Left lobe of liver (tissue), 2 donors: ENCODE measurements around the gene MICAL3. TPM values are rescaled to one million over a fixed set of nuclear protein-coding genes. Genes with fewer than 3 reads are reported as not detected.
"Not testable (repeated sequence)": the region's sequence is repeated elsewhere in the genome, so short reads cannot be mapped to it uniquely, and the experiment has no call there.

ENCODE experiments used
- ATAC-seq: fragments of 200-7000 bp; cut with Tn5 transposase; one replicate; pipeline ENCODE4 v1.9.1; 2020; ENCODE audit warnings: mild to moderate bottlenecking, moderate library complexity
- DNase-seq: peaks from one replicate; pipeline ENCODE4 v3.0.0-alpha.2; 2020; ENCODE audit warnings: low spot score
- total RNA-seq: library from RNA; stranded (reverse); gene quantifications from one replicate; pipeline ENCODE4 v1.2.1, GENCODE V29; 2021
- donor health status: DM: no; HTN: no; CAD: no; lungs with moderate emphysema.
- donor health status: DM: no; HTN: yes; CAD: no.

MICAL3 gene
- total RNA-seq, 1 donor from 2014 or later, result 75.3 TPM

DNA sequence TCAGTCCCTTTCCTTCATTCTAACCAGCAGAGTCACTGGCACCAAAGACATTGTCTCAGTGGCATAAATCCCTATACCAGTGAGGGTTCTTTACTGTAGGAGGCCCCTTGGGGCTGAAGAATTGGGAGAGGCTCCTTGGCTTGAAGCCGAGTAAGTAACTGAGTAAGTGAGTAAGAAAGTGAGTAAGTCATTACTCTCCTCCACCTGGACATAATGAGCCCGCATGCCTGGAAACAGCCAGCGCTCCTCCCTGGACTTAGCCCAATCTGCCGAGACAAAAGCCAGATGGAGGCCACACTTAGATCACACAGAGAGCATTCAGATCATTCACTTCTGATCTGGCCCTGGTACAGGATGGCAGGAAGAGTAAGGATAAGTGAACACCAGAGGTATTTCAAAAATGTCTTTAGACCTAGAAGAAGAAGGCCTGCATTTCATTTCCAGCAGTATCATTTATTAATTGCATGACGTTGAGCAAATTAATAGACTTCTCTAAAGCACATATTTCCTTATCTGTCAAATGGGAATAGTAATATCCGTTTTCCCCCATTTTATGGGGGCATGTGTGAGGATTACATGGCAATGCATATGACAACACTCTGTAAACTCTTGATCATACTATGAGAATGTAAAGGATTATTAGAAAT is 8.2 kb upstream of the MICAL3 start:
- no peak for DNase-seq

GRCh38 chr22:18031695-18032454 is 7.5 kb upstream of the MICAL3 start:
- DNase-seq (no peak), ATAC-seq (no peak)

More for the DNA sequence above, 8.2 kb upstream of the MICAL3 start:
- no peak for ATAC-seq

- no peak for DNase-seq
- no peak for ATAC-seq
These were observed 5.4 kb upstream of the MICAL3 start for GRCh38 chr22:18029686-18030267.

DNA sequence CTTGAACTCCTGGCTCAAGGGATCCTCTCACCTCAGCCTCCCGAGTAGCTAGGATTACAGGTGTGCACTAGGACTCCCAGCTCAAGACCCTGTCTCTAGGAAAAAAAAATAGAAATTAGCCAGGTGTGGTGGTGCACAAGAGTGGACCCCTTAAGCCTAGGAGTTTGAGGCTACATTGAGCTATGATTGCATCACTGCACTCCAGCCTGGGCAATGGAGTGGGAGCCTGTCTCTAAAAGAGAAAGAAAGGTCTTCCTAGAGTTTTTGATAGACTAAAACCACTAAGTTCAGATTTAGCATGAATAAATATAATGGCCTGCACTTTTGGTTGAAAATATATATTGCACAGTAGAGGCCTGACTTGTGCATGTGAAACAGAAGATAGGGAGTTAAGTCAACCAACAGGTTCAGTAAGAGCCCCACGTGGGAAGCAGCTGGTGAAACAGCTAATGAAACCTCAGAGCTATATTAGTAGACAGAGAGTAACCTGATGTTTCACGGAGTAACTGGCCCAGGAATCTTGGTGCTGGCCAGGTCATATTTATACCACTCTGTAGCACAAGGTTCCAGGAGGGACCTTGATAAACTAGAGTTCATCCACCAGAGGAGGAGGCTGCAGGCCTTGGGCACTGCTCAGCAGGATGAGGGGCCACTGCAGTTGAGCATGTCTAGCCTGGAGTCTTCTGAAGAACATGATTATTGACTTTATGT is 4.6 kb upstream of the MICAL3 start:
- no peak for ATAC-seq
- DNase-seq, result no peak

DNA sequence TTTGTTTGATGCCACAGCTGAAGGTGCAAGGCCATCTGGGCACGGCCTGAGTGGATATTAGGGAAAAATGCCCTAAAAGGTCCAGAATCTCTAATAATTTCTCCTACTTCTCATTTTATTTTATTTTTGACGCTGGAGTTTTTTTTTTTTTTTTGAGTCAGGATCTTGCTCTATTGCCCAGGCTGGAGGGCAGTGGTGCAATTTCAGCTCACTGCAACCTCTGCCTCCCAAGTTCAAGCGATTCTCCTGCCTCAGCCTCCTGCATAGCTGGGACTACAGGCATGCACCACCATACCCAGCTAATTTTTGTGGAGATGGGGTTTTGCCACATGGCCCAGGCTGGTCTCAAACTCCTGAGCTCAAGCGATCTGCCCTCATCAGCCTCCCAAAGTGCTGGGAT is 1.5 kb upstream of the MICAL3 start:
- not testable (repeated sequence) for ATAC-seq, DNase-seq

- ATAC-seq (no peak), DNase-seq (no peak)
These were observed 777 bp upstream of the MICAL3 start for GRCh38 chr22:18024956-18025720.

GRCh38 chr22:18023509-18024275 is 669 bp downstream of the MICAL3 start:
- ATAC-seq, result peak; percentile 92
- peak; percentile 80 for DNase-seq

DNA sequence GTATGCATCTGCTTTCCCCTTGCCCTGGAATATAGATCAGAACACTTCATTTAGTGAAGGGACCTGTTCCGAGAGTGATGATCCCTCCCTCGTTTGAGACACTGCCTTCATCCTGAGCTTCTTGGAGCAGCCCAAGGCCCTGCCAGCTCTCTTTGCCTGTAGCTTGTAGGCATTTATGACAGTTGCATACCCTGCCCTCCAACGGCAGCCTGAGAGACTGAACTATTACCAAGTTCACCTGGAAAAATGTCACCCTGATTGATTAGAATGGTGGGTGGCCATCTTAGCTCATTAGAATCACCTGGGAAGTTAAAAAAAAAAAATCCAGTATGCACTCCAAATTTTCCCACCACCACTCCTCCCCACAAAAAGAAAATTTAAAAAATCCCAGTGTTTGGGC is 1.5 kb downstream of the MICAL3 start:
- ATAC-seq (no peak), DNase-seq (no peak)

GRCh38 chr22:18021431-18021830 is 2.9 kb downstream of the MICAL3 start:
- no peak for DNase-seq
- ATAC-seq, result no peak

DNA sequence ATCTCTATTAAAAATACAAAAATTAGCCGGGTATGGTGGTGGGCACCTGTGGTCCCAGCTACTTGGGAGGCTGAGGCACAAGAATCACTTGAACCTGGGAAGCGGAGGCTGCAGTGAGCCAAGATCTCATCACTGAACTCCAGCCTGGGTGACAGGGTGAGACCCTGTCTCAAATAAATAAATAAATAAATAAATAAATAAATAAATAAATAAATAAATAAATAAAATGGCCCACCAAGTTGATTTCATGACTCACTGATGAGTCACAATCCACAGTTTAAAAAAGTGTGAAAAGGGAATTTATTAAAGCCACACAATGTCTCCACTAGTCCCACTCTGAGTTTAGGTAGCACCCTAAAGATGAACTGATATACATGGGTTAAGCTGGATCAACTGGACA is 3.6 kb downstream of the MICAL3 start:
- not testable (repeated sequence) for ATAC-seq, DNase-seq

DNA sequence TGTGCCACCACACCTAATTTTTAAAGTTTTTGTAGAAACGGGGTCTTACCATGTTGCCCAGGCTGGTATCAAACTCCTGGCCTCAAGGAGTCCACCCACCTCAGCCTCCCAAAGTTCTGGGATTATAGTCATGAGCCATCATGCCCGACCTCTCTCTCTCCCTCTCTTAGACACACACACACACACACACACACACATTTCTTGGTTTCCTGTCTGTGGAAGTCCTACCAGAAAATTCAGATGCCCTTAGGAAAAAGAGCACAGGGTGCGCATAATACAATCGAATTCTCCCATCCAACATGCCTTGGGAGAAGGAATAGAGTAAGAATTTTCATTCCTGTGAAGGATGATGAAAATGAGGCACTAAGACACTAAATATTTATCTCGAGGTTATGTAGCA is 10.4 kb downstream of the MICAL3 start:
- no peak for ATAC-seq

DNA sequence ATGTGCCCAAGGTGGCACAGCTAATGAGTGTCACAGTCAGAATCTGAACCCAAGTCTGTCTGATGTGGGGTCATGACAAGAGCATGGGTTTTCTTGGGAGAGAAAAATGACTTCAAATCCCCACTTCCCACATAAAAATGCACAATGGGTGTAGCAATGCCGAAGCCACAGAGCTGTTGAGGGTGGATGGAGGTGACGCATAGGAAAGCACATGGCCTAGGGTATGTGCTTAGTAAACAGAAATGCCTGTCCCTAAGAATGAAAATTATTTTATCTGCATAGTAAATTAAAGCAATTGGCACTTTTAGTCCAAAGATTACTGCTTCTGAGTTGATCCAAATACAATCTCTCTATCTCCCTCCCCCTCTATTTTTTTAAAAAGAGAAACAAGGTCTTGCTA is 10.9 kb downstream of the MICAL3 start:
- no peak for ATAC-seq
- no peak for DNase-seq

More for the DNA sequence above, 10.4 kb downstream of the MICAL3 start:
- DNase-seq, result no peak

GRCh38 chr22:18012531-18012930 is 11.8 kb downstream of the MICAL3 start:
- ATAC-seq, result no peak

DNA sequence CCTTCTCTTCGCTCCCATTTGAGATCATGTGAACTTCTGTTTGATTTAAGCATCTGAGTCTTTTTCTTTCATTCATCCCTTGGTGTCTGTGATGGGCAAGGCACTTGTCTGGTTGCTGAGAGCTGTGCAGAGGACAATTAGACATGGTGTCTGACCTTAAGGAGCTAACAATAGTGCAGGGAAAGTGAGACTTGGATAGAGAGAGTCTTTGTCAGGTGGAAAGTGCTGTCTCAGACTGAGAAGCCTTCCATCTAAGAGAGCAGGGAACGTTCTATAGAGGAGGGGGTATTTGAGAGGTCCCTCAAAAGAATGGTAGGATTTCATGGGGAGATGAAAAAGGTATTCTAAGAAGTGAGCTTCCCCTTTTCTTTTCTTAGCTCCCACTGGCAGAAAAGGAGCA is 14.1 kb downstream of the MICAL3 start:
- ATAC-seq (no peak), DNase-seq (no peak)

More at GRCh38 chr22:18012531-18012930, 11.8 kb downstream of the MICAL3 start:
- no peak for DNase-seq

DNA sequence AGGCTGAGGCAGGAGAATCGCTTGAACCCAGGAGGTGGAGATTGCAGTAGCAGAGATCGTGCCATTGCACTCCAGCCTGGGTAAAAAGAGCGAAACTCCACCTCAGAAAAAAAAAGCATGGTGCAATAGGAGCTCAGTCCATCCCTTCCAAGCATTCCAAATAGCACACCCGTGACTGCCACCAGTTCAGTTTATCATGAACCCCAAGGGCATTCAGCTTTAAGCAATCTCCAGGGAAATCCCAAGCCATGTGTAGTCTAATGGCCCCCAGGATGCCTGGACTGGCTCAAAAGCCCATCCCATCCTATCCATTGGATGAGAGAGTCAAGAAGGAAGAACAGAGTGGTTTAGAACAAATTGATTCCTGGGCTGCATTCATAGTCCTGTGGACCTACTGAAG is 16.2 kb downstream of the MICAL3 start:
- DNase-seq, result no peak

DNA sequence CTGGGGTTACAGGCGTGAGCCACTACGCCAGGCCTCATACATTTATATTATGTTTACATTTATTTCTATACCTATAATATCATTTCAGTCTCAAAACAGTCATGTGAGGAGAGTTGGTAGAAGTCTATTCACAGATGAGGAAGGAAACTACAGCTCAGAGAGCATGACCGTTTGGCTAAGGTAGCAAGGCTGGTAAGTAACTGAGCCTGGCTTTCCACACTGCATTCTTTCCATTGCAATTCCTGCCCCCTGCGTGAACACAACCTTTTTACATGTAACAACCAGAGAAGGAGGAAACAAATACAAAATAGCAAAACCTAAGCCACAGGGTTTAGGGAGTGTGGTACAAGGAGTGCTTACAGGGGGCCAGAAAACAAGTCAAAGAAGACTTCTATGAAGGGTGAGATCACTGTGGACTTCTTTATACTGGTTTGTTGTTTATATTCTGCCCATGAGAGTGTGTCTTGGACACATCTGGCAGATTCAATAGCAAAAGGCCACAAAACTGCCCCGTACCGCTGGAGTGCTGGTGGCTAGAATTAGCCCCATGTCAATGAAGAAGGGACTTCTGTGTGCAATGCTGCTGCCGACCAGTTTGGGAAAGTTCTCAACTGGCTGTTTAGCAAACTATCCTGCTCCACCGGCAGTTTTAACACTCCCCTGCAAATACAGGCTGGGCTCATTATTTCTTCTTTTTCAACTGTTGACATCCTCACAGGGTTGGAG is 19.0 kb downstream of the MICAL3 start:
- DNase-seq, result no peak

More for the DNA sequence above, 16.2 kb downstream of the MICAL3 start:
- no peak for ATAC-seq

DNA sequence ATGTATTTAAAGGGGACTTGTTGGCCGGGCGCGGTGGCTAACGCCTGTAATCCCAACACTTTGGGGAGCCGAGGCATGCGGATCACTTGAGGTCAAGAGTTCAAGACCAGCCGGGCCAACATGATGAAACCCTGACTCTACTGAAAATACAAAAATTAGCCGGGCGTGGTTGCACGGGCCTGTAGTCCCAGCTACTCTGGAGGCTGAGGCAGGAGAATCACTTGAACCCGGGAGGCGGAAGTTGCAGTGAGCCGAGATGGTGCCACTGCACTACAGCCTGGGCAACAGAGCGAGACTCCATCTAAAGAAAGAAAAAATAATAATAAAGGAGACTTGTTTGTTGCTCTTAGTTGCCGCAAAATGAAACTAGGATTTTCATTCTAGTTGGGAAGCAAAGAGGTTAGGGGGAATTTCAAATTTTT is 22.5 kb downstream of the MICAL3 start:
- DNase-seq, ATAC-seq: not testable (repeated sequence)

More for the DNA sequence above, 19.0 kb downstream of the MICAL3 start:
- no peak for ATAC-seq

GRCh38 chr22:18001040-18001893 is 23.1 kb downstream of the MICAL3 start:
- DNase-seq (peak; percentile 92), ATAC-seq (peak; percentile 95)
